PC-9 (cell line): ENCODE measurements around the gene POLA1. TPM values are rescaled to one million over a fixed set of nuclear protein-coding genes. Genes with fewer than 3 reads are reported as not detected.
A peak's percentile ranks its signal among the peaks of the same experiment; 100 is the strongest.

Experiments
- BruUV-seq: library from RNA; stranded (reverse); fragments of 400-500 nt; replicated peaks from 2 replicates; lab custom pipeline; 2021; lab: Mats Ljungman, UMichigan
- CTCF ChIA-PET: fragments of 300-600 bp; sonication (Branson Sonifier 250); formaldehyde crosslinking; loops from one replicate; lab custom pipeline; 2022; ENCODE audit warnings: antibody characterized with exemption; lab: Charles Lee
- POLR2A ChIA-PET: fragments of 300-600 bp; sonication (Branson Sonifier 250); formaldehyde crosslinking; loops from one replicate; lab custom pipeline; 2022; ENCODE audit warnings: antibody characterized with exemption; ENCODE audit not compliant: unreplicated experiment; lab: Charles Lee
- DNase-seq, 2 experiments: peaks; one replicate each; pipeline versions ENCODE4 v3.0.0 to v3.0.0-alpha.2; 2015 to 2022; ENCODE audit warnings: mixed read lengths in 1 of 2
- H2AFZ ChIP-seq: fragments of 200-600 bp; sonication (generic); 2 replicates; pipeline ENCODE4 v1.8.1; 2017; ENCODE audit warnings: antibody characterized with exemption
- H3F3A ChIP-seq: fragments of 200-600 bp; sonication (generic); 2 replicates; pipeline ENCODE4 v1.8.1; 2017; ENCODE audit warnings: antibody characterized with exemption, mild to moderate bottlenecking, low read depth; ENCODE audit not compliant: insufficient read depth
- H3K27ac ChIP-seq: fragments of 200-600 bp; sonication (generic); 2 replicates; pipeline ENCODE4 v1.6.1; 2016; ENCODE audit warnings: mixed run types
- H3K27me3 ChIP-seq: fragments of 200-600 bp; sonication (generic); 2 replicates; pipeline ENCODE4 v1.6.1; 2016; ENCODE audit warnings: low read depth, mixed run types; ENCODE audit not compliant: insufficient read depth
- H3K36me3 ChIP-seq: fragments of 200-600 bp; sonication (generic); 2 replicates; pipeline ENCODE4 v1.6.1; 2016; ENCODE audit warnings: low read depth, mixed run types
- H3K4me1 ChIP-seq: fragments of 200-600 bp; sonication (generic); replicated peaks from 2 replicates; pipeline ENCODE4 v1.6.1; 2016; ENCODE audit warnings: mixed run types; ENCODE audit not compliant: insufficient read depth
- H3K4me2 ChIP-seq: fragments of 200-600 bp; sonication (generic); 2 replicates; pipeline ENCODE4 v1.6.1; 2017; ENCODE audit warnings: mixed run types
- H3K4me3 ChIP-seq: fragments of 200-600 bp; sonication (generic); 2 replicates; pipeline ENCODE4 v1.6.1; 2016; ENCODE audit warnings: mixed run types
- H3K79me2 ChIP-seq: fragments of 200-600 bp; sonication (generic); 2 replicates; pipeline ENCODE4 v1.6.1; 2017; ENCODE audit warnings: low read depth, mixed run types
- H3K9me2 ChIP-seq: fragments of 200-600 bp; sonication (generic); 2 replicates; pipeline ENCODE4 v1.8.1; 2017; ENCODE audit warnings: mild to moderate bottlenecking; ENCODE audit not compliant: insufficient read depth
- H3K9me3 ChIP-seq: fragments of 200-600 bp; sonication (generic); 2 replicates; pipeline ENCODE4 v1.8.1; 2016; ENCODE audit warnings: low read depth; ENCODE audit not compliant: insufficient read depth
- H4K20me1 ChIP-seq: fragments of 200-600 bp; sonication (generic); 2 replicates; pipeline ENCODE4 v1.8.1; 2017; ENCODE audit not compliant: insufficient read depth
- CTCF ChIP-seq: fragments of 200-600 bp; sonication (generic); conservative IDR thresholded peaks from 2 replicates; pipeline ENCODE4 v1.6.1; 2017; ENCODE audit warnings: mixed run types, antibody characterized with exemption, mild to moderate bottlenecking, moderate library complexity
- EZH2 ChIP-seq: fragments of 200-600 bp; sonication (generic); IDR thresholded peaks from 2 replicates; pipeline ENCODE4 v1.8.0; 2017; ENCODE audit warnings: antibody characterized with exemption, low read depth
- intact Hi-C: fragments of 100-400 bp; cut with micrococcal nuclease; formaldehyde crosslinking; loops from one replicate; pipeline ENCODE4 v1.10.0; 2022; ENCODE audit not compliant: unreplicated experiment
- total RNA-seq: library from RNA; stranded (reverse); gene quantifications from 2 replicates; pipeline ENCODE4 v1.2.3, GENCODE V29; 2021

POLA1 gene
- total RNA-seq, 1 experiment from 2014 or later, result 24.6 TPM

DNA sequence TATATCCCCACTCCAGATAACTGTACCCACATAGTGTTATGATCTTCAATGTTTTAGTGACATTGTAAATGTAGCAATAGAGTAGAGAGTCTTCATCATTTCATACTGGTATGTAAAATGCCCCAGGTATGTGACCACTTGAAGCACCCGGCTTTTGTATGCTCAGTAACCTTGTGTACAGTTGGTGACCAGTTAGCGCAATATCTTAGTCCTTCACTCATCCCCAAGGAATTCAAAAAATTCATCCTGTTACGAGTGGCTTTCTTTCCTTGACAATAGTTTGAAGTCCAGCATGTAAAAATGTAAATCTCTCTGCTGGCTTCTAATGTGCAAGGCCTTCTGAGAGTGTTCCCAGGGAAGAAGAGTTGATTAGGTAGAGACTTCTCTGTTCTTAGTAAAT, 176.4 kb downstream of the POLA1 start:
- POLR2A ChIA-PET, result no interaction called here
- Histone ChIP-seq H3K4me1 (no peaks in the 10 kb centered on the region; the same call in 1 of the 2 replicates), H3K4me3 (no peak overlapping the region), H3K27ac (peak overlapping the region; percentile 43; the same call in 1 of the 2 replicates), H3K9me3 (no peaks in the 10 kb centered on the region), H3K27me3 (no peaks in the 10 kb centered on the region), H3K4me2 (no peak overlapping the region), H4K20me1 (no peaks in the 10 kb centered on the region), H3K9me2 (no peaks in the 10 kb centered on the region), H2AFZ (no peak overlapping the region), H3K36me3 (no peaks in the 10 kb centered on the region), H3F3A (no peaks in the 10 kb centered on the region), H3K79me2 (no peaks in the 10 kb centered on the region)
- CTCF ChIA-PET, result no interaction called here
- TF ChIP-seq EZH2 (no peak), CTCF (no peak)
- DNase-seq, result peak; percentile 29 to 69
- intact Hi-C loops, result no loop called here
- no TSS peak for BruUV-seq

DNA sequence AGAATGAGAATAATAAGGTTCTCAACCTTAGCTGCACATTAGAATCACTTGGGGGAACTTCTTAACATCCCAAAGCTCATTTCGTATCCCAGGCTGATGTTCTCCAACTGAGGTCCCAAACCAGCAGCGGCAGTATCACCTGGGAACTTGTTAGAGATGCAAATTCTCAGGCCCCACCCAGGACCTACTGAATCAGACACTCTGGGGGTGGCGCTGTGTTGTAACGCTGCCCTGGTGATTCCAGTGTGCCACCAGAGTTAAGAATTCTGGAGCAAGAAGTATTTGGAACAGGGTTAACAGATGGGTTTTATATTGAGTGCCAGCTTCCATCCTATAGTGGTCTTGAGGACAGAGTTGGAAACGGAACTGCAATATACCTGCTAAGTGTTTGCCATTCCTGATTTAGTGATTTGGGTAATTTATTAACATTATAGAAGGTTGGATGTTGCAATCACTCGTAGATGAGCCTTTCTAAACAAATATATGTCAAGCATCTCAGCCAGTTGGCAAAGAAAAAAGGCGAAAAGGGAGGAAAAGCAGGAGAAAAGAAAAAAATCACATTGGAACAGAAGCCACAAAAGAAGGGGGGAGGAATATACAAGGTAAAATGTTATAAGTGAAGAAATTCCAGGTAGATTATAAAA, 181.0 kb downstream of the POLA1 start:
- no peaks in the 10 kb centered on the region for H3K36me3 ChIP-seq
- DNase-seq, result no peak
- no peak overlapping the region for H3K4me3 ChIP-seq
- no peaks in the 10 kb centered on the region for H3F3A ChIP-seq
- no peaks in the 10 kb centered on the region for H4K20me1 ChIP-seq
- no peaks in the 10 kb centered on the region for H3K27me3 ChIP-seq
- no peaks in the 10 kb centered on the region for H3K9me2 ChIP-seq
- no peaks in the 10 kb centered on the region for H3K79me2 ChIP-seq
- CTCF ChIA-PET, result no interaction called here
- TF ChIP-seq EZH2 (no peak), CTCF (no peak)
- no TSS peak for BruUV-seq
- no peak overlapping the region for H3K27ac ChIP-seq
- H3K4me1 ChIP-seq, result no peaks in the 10 kb centered on the region; the same call in 1 of the 2 replicates
- H2AFZ ChIP-seq, result no peak overlapping the region
- no peak overlapping the region for H3K4me2 ChIP-seq
- H3K9me3 ChIP-seq, result no peaks in the 10 kb centered on the region
- POLR2A ChIA-PET, result no interaction called here
- intact Hi-C loops, result no loop called here

DNA sequence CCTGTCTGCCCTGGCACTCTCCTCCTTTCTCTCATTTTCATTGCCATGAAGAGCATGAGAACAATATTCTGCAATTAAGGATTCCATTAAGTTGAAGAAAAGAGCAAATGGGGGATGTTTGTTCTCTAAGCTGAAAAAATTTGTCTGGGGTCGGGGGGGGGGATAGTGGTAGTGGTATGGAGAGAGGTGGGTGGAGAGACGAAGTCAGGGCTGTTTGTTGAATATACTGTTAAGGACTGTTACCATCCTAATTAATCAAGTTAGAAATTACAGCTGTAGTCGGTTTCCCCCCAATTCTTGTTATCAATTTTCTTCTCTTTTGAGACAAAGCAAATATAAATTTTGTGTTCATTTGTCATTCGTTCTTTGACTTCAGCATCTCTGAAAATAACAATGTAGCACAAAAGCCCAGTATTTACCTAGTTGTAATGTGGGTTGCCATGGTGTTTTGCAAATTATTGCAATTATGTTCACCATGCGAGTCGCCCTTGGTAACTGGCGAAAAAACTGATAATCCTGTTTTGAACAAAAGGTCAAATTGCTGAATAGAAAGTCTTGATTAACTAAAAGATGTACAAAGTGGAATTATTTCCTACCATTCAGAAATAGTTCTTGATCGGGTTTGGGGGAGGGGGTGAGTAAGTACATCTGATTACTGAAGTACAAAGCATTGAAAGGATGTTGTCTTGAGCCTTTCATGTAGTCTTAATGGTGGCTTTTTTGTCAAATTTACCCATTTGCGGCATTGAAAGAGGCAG, 183.0 kb downstream of the POLA1 start:
- POLR2A ChIA-PET, result no interaction called here
- no TSS peak for BruUV-seq
- no peaks in the 10 kb centered on the region for H4K20me1 ChIP-seq
- H2AFZ ChIP-seq, result no peak overlapping the region
- H3K79me2 ChIP-seq, result no peaks in the 10 kb centered on the region
- intact Hi-C loops, result no loop called here
- no peaks in the 10 kb centered on the region for H3K9me3 ChIP-seq
- no peaks in the 10 kb centered on the region for H3F3A ChIP-seq
- no peak overlapping the region for H3K27ac ChIP-seq
- H3K36me3 ChIP-seq, result no peaks in the 10 kb centered on the region
- no peaks in the 10 kb centered on the region for H3K9me2 ChIP-seq
- no peak for DNase-seq
- TF ChIP-seq EZH2 (no peak), CTCF (no peak)
- H3K27me3 ChIP-seq, result no peaks in the 10 kb centered on the region
- no peak overlapping the region for H3K4me3 ChIP-seq
- H3K4me1 ChIP-seq, result no peaks in the 10 kb centered on the region
- CTCF ChIA-PET, result no interaction called here
- no peak overlapping the region for H3K4me2 ChIP-seq
